Skeletal muscle tissue (tissue), 4 donors: ENCODE data around the gene KIAA0930. TPM values are rescaled to one million over a fixed set of nuclear protein-coding genes. Genes with fewer than 3 reads are reported as not detected.
"Not testable (repeated sequence)": the region's sequence is repeated elsewhere in the genome, so short reads cannot be mapped to it uniquely, and the experiment has no call there.

ENCODE experiments used
- H3K27ac ChIP-seq: one replicate; pipeline ENCODE4 v1.7.0; 2013; ENCODE audit warnings: mild to moderate bottlenecking, low read depth, low read length, inconsistent platforms
- H3K27me3 ChIP-seq, 3 donors: one replicate each; pipeline ENCODE4 v1.7.0; 2013; ENCODE audit warnings: low read length in 3 of 3; ENCODE audit not compliant: control insufficient read depth in 3 of 3, insufficient read depth in 3 of 3
- H3K36me3 ChIP-seq, 3 donors: one replicate each; pipeline ENCODE4 v1.7.0; 2013; ENCODE audit warnings: low read length in 3 of 3; ENCODE audit not compliant: control insufficient read depth in 3 of 3, insufficient read depth in 3 of 3
- H3K4me1 ChIP-seq, 3 donors: one replicate each; pipeline ENCODE4 v1.7.0; 2013; ENCODE audit warnings: low read length in 3 of 3, mild to moderate bottlenecking in 3 of 3; ENCODE audit not compliant: control insufficient read depth in 3 of 3, insufficient read depth in 3 of 3
- H3K4me3 ChIP-seq, 3 donors: one replicate each; pipeline ENCODE4 v1.7.0; 2013; ENCODE audit warnings: low read length in 3 of 3
- H3K9ac ChIP-seq, 3 donors: one replicate each; pipeline ENCODE4 v1.7.0; 2013; ENCODE audit warnings: low read length in 3 of 3, mild to moderate bottlenecking in 3 of 3, moderate library complexity in 2 of 3, low read depth in 1 of 3
- H3K9me3 ChIP-seq, 3 donors: one replicate each; pipeline ENCODE4 v1.7.0; 2013; ENCODE audit warnings: low read length in 3 of 3; ENCODE audit not compliant: control insufficient read depth in 3 of 3
- total RNA-seq: library from RNA; depleted of rRNA; stranded (reverse); fragments of >200 nt; gene quantifications from one replicate; pipeline ENCODE4 v1.2.3, GENCODE V29; 2014
- donor health status: Osteomylitis.

Gene KIAA0930
- total RNA-seq, 1 donor from 2014 or later: 6.8 TPM

DNA sequence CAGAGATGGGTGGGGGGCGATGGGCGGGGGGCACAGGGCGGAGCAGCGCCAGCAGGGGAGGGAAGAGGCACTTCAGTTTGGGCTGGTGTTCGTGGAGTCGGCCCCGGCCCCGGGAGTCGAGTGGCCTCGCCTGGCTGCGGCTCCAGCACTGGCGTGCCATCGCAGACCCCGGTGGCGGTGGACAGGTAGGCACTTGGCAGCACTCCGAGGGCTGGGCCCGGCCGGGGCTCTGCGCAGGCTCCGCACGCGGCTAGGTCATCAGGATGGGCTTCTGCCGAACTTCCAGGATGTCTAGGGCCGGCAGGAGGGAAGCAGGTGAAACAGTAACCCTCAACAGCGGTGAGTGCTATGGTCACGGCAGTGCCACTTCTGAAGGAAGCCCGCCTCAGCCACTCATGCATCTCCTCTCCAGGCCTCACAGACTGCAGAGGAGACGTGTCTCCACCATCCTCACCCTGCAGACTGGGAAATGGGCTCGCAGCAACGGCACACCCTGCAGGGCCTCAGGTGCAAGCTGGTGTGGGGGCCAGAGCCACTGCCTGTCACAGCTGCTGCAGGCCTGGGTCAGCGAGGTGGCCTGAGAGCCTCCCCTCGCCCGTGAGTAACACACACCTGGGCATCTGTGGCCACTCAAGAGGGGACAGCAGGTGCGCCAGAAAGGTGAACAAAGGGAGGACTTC lies 43.6 kb downstream of the KIAA0930 start:
- Histone ChIP-seq H3K36me3 (peaks cover 24 to 53% (median 36%) of the 10 kb centered on the region in 3 donors), H3K9ac (no peak overlapping the region), H3K4me3 (no peak overlapping the region), H3K9me3 (no peaks in the 10 kb centered on the region), H3K27ac (no peak overlapping the region), H3K4me1 (peaks cover 0 to under 1% (median 0%) of the 10 kb centered on the region in 3 donors), H3K27me3 (no peaks in the 10 kb centered on the region)

DNA sequence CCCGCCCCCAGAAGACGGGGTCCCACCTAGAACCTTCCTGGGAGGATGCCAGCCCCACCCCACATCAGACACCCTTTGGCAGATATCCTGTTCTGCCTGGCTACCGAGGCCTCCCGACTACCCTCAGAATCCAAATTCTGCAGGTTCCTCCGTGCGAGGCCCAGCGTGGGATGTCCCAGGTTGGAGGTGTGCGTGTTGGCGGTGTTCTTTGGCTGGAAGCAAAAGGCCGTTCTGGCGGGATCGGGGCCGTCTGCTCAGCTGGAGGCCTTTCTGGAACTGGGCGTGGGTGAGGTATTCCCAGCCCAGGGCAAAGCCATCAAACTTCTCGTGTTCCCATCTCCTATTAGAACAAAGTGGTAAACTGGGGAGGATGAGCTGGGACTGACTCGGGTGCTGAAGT lies 44.4 kb downstream of the KIAA0930 start:
- Histone ChIP-seq H3K27ac (no peak overlapping the region), H3K4me1 (no peaks in the 10 kb centered on the region), H3K4me3 (no peak overlapping the region), H3K27me3 (no peaks in the 10 kb centered on the region), H3K36me3 (peaks cover 24 to 49% (median 35%) of the 10 kb centered on the region in 3 donors), H3K9ac (no peak overlapping the region), H3K9me3 (no peaks in the 10 kb centered on the region)

DNA sequence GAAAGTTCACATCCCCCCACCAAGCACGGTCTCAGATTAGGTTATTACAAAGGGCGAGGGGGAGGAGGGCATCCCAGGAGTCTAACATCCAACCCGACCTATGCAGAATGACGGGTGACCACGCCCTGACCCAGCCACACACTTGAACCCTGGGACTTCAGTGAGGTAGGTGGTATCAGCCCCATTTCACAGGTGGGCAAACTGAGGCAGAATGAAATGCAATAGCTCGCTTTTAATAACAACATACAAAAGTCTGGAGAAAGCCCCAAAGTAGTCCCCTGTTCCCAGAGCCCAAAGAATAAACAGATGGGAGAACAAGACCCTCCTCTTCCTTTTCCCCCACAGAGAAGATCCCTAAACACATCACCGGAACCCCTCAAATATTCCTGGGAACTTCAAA lies 45.1 kb downstream of the KIAA0930 start:
- H3K4me3 ChIP-seq: no peak overlapping the region
- no peaks in the 10 kb centered on the region for H3K4me1 ChIP-seq
- H3K27ac ChIP-seq: no peak overlapping the region
- no peak overlapping the region for H3K9ac ChIP-seq
- H3K9me3 ChIP-seq: no peaks in the 10 kb centered on the region
- H3K27me3 ChIP-seq: no peaks in the 10 kb centered on the region
- H3K36me3 ChIP-seq: peaks cover 21 to 42% (median 31%) of the 10 kb centered on the region in 3 donors

DNA sequence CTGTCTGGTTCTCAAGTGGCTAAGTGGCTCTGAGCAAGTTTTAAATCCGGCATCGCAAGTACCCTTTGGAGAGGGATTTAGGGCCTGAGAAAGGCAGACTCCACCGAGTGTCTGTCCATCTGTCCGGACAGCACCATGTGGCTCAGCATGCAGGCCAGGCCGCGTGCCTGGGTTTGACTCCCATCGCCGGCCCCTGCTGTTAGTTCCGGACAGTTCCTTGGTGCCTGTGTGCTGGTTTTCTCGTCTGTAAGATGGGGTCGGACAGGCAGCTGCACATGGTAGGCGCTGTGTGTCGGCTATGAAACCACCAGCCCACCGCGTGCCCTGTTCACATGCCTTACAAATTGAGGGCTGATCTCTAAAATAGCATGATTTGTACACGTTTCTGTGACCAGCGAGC lies 46.0 kb downstream of the KIAA0930 start:
- no peak overlapping the region for H3K4me3 ChIP-seq
- no peak overlapping the region for H3K9ac ChIP-seq
- H3K27ac ChIP-seq: no peak overlapping the region
- peaks cover 21 to 38% (median 24%) of the 10 kb centered on the region in 3 donors for H3K36me3 ChIP-seq
- H3K4me1 ChIP-seq: no peaks in the 10 kb centered on the region
- H3K9me3 ChIP-seq: no peaks in the 10 kb centered on the region
- H3K27me3 ChIP-seq: no peaks in the 10 kb centered on the region

DNA sequence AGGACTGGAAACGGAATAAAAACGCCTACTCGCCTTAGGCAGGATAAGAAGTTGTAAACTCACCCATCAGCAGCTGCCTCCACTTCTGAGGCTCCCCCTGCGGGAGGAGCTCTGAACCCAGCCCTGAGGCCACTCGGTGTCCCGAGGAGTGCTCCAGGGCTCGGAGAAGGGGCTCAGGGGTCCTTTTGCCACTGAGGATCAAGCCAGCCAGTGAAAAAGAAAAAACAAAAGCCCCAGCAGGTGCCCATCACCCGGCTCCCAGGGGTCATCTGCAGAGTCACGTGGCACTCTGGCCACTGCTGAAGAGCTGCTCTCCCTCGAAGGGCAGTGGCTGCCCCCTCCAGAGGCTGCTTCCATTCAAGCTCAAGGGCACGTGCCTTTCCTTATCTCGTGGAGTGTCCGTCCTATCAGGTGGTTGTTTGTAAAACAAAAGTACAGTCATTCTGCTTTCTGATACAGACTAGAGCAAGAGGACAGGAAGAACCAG lies 48.0 kb downstream of the KIAA0930 start:
- peaks cover 10 to 22% (median 11%) of the 10 kb centered on the region in 3 donors for H3K36me3 ChIP-seq
- no peak overlapping the region for H3K9ac ChIP-seq
- no peaks in the 10 kb centered on the region for H3K27me3 ChIP-seq
- no peak overlapping the region for H3K4me3 ChIP-seq
- no peaks in the 10 kb centered on the region for H3K4me1 ChIP-seq
- H3K27ac ChIP-seq: no peak overlapping the region
- no peaks in the 10 kb centered on the region for H3K9me3 ChIP-seq

DNA sequence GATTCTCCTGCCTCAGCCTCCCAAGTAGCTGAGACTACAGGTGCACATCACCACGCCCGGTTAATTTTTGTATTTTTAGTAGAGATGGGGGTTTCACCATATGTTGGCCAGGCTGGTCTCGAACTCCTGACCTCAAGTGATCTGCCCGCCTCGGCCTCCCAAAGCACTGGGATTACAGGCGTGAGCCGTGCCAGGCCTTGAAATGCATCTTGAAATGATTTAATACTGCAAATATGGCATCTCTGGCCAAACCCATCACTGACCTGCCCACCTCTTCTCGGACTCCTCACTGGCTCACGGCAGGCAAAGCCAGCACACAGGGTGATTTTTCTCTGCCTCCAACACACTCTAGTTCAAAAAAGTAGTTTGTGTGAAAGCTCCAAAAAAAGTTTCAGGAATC lies 48.9 kb downstream of the KIAA0930 start:
- H3K4me1 ChIP-seq, H3K4me3 ChIP-seq, H3K9me3 ChIP-seq, H3K27me3 ChIP-seq, H3K27ac ChIP-seq, H3K9ac ChIP-seq: not testable (repeated sequence)
- H3K36me3 ChIP-seq: peaks cover 4 to 20% (median 4%) of the 10 kb centered on the region in 3 donors

DNA sequence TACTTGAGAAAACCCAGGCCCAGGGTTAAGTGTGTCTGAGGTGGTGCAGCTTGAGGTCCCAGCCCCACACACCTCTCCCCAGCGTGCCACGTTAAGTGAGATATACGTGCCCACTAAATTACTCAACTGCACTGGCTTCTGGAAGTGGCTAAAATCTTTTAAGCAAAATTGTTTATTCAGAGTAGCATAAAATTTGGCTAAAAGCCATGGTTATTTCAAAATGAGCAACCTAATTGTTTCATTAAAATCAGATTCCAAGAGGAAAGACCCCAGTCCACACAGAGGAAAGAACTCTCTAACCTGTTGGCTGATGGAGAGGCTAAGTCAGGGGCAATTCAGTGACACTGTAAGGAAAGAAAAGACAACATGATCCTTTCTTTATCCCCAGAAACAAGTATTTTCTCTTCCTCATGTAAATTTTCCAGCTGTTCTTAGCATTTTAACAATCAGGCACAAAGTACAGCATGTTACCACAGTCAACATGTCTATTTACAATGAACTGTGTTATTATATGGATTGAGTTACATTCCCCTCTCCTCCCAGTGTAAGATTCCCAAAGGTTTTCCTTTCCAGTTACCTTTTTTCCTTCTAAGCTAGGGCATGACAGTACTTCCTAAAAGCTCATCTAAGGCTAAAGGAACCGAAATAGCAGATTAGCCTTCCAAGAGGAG lies 50.4 kb downstream of the KIAA0930 start:
- Histone ChIP-seq H3K27me3 (no peaks in the 10 kb centered on the region), H3K4me3 (no peak overlapping the region), H3K9ac (no peak overlapping the region), H3K36me3 (peaks cover 9 to 20% (median 10%) of the 10 kb centered on the region in 3 donors), H3K9me3 (no peaks in the 10 kb centered on the region), H3K4me1 (no peaks in the 10 kb centered on the region), H3K27ac (no peak overlapping the region)

DNA sequence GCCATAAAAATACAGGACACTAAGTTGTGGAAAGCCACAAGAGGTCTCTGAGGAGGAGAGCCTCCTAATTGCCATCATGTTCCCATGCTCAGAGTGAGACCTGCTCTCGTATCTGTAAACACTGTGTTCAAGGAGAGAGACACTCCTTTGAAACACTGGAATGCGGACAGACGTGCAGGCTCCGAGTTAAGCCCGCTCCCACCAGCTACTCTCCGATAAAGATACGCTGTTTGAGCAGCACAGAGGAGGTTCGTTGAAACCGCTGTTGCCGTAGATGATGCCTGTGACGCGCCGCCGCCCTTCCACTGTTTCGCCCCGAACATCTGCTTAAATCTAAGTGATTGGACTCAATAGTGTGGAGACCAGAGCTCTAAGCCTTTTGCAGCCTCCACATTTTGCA lies 51.9 kb downstream of the KIAA0930 start:
- no peaks in the 10 kb centered on the region for H3K4me1 ChIP-seq
- no peaks in the 10 kb centered on the region for H3K9me3 ChIP-seq
- no peak overlapping the region for H3K27ac ChIP-seq
- no peaks in the 10 kb centered on the region for H3K27me3 ChIP-seq
- H3K9ac ChIP-seq: no peak overlapping the region
- peaks cover 16 to 25% (median 19%) of the 10 kb centered on the region in 3 donors for H3K36me3 ChIP-seq
- no peak overlapping the region for H3K4me3 ChIP-seq

DNA sequence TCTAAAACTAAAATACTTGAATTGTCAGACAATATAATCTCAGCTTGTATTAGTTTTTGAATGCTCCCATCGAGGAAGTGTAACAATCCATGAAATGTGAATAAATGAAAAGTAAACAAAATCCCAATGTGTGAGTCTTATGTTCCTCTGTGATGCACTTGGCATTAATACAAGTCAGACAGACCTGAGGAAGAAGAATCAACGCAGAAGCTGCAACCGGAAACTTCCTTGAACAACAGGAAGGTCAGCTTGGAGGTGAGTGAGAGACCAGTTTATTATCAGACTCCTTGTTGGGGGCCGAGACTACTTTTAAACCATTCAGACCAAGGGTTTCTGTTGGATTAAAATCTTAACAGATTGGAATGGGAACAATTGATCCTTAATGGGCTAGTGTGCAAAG lies 52.8 kb downstream of the KIAA0930 start:
- peaks cover 18 to 31% (median 25%) of the 10 kb centered on the region in 3 donors for H3K36me3 ChIP-seq

More for the DNA sequence above, 52.8 kb downstream of the KIAA0930 start:
- H3K9ac ChIP-seq: no peak overlapping the region
- no peaks in the 10 kb centered on the region for H3K27me3 ChIP-seq
- no peak overlapping the region for H3K27ac ChIP-seq
- no peaks in the 10 kb centered on the region for H3K4me1 ChIP-seq
- no peak overlapping the region for H3K4me3 ChIP-seq
- no peaks in the 10 kb centered on the region for H3K9me3 ChIP-seq
